Ovary (tissue), 9 donors: ENCODE data around the gene ABCG1. TPM values are rescaled to one million over a fixed set of nuclear protein-coding genes. Genes with fewer than 3 reads are reported as not detected.

Experiments used
- DNase-seq, 5 donors: peaks; one replicate each; pipeline ENCODE4 v3.0.0-alpha.2; 2019 to 2020
- H3K27ac ChIP-seq, 2 donors: fragments of 200-600 bp; one replicate each; pipeline versions ENCODE4 v1.5.1 to v1.8.0; 2019 to 2022
- H3K27me3 ChIP-seq: fragments of 200-600 bp; one replicate; pipeline ENCODE4 v1.8.0; 2022
- H3K36me3 ChIP-seq: fragments of 200-600 bp; sonication (generic); one replicate; pipeline ENCODE4 v1.5.1; 2019
- H3K4me1 ChIP-seq: one replicate; pipeline ENCODE4 v1.8.1; 2013; ENCODE audit warnings: mild to moderate bottlenecking, moderate library complexity; ENCODE audit not compliant: insufficient read depth
- H3K4me3 ChIP-seq: fragments of 200-600 bp; sonication (generic); one replicate; pipeline ENCODE4 v1.5.1; 2017
- H3K9me3 ChIP-seq, 2 donors: fragments of 200-600 bp in 1 of 2; sonication (generic) in 1 of 2; one replicate each; pipeline versions ENCODE4 v1.5.1 to v1.8.1; 2013 to 2019; ENCODE audit warnings: mild to moderate bottlenecking in 1 of 2, moderate library complexity in 1 of 2
- EP300 ChIP-seq: sonication (generic); formaldehyde crosslinking; IDR thresholded peaks from one replicate; pipeline ENCODE4 v1.6.1; 2017; ENCODE audit warnings: antibody characterized with exemption
- POLR2A ChIP-seq: fragments of 450-650 bp; IDR thresholded peaks from one replicate; pipeline ENCODE4 v1.6.1; 2017; ENCODE audit warnings: antibody characterized with exemption, mild to moderate bottlenecking, moderate library complexity
- WGBS, 3 donors: extraction: QIAGEN DNeasy Blood & Tissue Kit in 1 of 3; methylation state at CpG; one replicate each; pipeline versions ENCODE4 v1.1.5 to v1.1.7; 2013 to 2017; 5-methylcytosine and 5-hydroxymethylcytosine counted together
- intact Hi-C, 4 donors: fragments of 100-400 bp; cut with DNase I; formaldehyde crosslinking; loops; one replicate each; pipeline versions ENCODE4 v1.11.0 to v1.15.1; 2022 to 2023
- polyA plus RNA-seq, 2 donors: library from polyadenylated mRNA; stranded (reverse); fragments of 200-250 nt in 1 of 2; fragments of 350-450 nt in 1 of 2; fragmentation: Illumina TruSeq in 1 of 2; extraction: RNeasy Lipid Tissue Mini Kit (QIAGEN cat#74804) in 1 of 2; gene quantifications; one replicate each; pipeline ENCODE4 v1.2.3, GENCODE V29; 2013 to 2014
- total RNA-seq, 7 donors: library from RNA; depleted of rRNA in 2 of 7; stranded (reverse); fragments of >200 nt in 2 of 7; fragmentation: NEBNext Ultra II Directional in 3 of 7; extraction: Animal tissue kit (Norgen Biotek cat#: 25700) in 3 of 7; gene quantifications; one replicate each; pipeline versions ENCODE4 v1.1.0 to v1.2.4, GENCODE V29; 2016 to 2023
- TF ChIP-seq, protein P1 (sequence below), 3 donors: fragments of 450-650 bp in 2 of 3; fragments of 200-600 bp in 1 of 3; IDR thresholded peaks; one replicate each; pipeline versions ENCODE4 v1.5.1 to v1.8.0; 2016 to 2022; ENCODE audit warnings: antibody characterized with exemption in 3 of 3, mild to moderate bottlenecking in 1 of 3
- donor health status: DM: no; HTN: no; CAD: no; lungs with moderate emphysema.
- donor health status: DM: no; HTN: no; CAD: no.
- donor health status: Bipolar disorder and iron deficiency.
- donor health status: DM: yes; HTN: yes; CAD: no.
- donor health status: DM: no; HTN: no; CAD: no.
- donor health status: DM: yes; HTN: yes; CAD: no.

The ABCG1 gene
- total and polyA plus RNA-seq, 9 donors = 4.3 to 14.9 (median 5.8) TPM

GRCh38 chr21:42222821-42223390 lies 4.0 kb downstream of the ABCG1 start:
- no peak for DNase-seq
- WGBS, 3 donors = 90 to 94% (median 93%) methylated on average over 9 of the region's 9 CpGs
- no peaks in the 10 kb centered on the region for H3K9me3 ChIP-seq
- H3K4me1 ChIP-seq = no peaks in the 10 kb centered on the region
- intact Hi-C loops = no loop called here
- H3K27ac ChIP-seq = no peak overlapping the region
- no peak overlapping the region for H3K4me3 ChIP-seq
- TF ChIP-seq POLR2A = no peak
- no peak for TF ChIP-seq EP300
- TF ChIP-seq, protein P1, sequence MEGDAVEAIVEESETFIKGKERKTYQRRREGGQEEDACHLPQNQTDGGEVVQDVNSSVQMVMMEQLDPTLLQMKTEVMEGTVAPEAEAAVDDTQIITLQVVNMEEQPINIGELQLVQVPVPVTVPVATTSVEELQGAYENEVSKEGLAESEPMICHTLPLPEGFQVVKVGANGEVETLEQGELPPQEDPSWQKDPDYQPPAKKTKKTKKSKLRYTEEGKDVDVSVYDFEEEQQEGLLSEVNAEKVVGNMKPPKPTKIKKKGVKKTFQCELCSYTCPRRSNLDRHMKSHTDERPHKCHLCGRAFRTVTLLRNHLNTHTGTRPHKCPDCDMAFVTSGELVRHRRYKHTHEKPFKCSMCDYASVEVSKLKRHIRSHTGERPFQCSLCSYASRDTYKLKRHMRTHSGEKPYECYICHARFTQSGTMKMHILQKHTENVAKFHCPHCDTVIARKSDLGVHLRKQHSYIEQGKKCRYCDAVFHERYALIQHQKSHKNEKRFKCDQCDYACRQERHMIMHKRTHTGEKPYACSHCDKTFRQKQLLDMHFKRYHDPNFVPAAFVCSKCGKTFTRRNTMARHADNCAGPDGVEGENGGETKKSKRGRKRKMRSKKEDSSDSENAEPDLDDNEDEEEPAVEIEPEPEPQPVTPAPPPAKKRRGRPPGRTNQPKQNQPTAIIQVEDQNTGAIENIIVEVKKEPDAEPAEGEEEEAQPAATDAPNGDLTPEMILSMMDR (IDR thresholded peaks at IDR 0.05) = no peak
- no peaks in the 10 kb centered on the region for H3K36me3 ChIP-seq
- H3K27me3 ChIP-seq = no peaks in the 10 kb centered on the region

DNA sequence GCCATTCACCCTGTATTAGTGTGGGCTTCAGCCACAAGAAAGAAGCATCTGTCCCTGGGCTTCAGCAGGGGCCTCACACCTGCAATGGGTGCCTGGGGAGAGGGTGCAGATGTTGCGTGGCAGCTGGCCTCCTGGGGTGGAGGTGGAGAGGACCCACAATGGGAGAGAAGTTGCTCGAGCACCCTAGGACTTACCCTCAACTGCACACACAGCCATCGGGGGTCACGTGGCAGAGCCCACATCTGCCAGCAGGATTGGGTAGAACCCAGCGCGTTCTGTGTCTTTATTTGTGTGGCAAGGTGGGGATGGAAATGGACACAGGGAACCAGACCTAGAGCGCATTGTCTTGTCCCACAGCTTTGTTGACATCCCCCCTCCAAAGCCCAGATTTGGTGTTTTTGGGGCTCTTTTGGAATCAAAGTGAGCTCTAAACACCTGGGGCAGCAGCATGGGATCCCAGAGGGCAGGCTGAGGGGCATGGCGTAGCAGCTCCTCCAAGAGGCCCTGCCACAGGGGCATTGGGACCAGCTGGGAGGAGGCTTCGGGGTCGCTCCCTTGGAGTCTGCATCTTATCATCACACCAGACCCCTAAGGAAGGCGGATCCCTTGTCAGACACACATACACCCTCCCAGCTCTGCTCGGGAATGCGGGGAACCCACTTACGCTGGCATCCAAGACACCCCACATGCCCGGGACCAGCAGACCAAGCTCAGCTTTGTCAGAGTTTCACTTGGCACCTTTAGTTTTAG lies 5.1 kb downstream of the ABCG1 start:
- intact Hi-C loops = no loop called here
- Histone ChIP-seq H3K27ac (no peak overlapping the region), H3K36me3 (no peaks in the 10 kb centered on the region), H3K9me3 (no peaks in the 10 kb centered on the region), H3K4me3 (no peak overlapping the region), H3K27me3 (no peaks in the 10 kb centered on the region), H3K4me1 (no peaks in the 10 kb centered on the region)
- 92 to 95% (median 92%) methylated on average over 15 of the region's 15 CpGs for WGBS, 3 donors
- TF ChIP-seq POLR2A (no peak), EP300 (no peak)
- TF ChIP-seq, protein P1 (IDR thresholded peaks at IDR 0.05) = no peak
- DNase-seq = no peak

DNA sequence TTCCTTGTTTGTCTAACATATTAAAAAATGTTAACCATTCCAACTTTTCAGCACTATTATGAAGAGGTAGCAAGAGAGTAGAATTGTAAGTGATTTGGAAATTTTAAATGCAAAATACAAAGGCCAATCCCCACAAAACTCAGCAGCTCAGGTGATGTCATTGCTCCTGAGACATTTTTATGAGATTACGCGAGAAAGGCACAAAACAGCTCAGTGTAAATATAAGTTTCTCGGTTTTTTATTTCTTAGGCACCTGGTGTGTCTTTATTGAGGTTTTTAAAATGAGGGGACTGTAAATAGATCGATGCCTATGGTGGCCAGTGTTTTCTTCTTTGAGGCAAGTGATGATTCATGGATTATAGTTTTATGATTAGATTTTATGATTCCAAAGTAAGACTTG lies 6.1 kb downstream of the ABCG1 start:
- intact Hi-C loops = no loop called here
- 92 to 93% (median 93%) methylated on average over 4 of the region's 4 CpGs for WGBS, 3 donors
- H3K4me1 ChIP-seq = no peaks in the 10 kb centered on the region

DNA sequence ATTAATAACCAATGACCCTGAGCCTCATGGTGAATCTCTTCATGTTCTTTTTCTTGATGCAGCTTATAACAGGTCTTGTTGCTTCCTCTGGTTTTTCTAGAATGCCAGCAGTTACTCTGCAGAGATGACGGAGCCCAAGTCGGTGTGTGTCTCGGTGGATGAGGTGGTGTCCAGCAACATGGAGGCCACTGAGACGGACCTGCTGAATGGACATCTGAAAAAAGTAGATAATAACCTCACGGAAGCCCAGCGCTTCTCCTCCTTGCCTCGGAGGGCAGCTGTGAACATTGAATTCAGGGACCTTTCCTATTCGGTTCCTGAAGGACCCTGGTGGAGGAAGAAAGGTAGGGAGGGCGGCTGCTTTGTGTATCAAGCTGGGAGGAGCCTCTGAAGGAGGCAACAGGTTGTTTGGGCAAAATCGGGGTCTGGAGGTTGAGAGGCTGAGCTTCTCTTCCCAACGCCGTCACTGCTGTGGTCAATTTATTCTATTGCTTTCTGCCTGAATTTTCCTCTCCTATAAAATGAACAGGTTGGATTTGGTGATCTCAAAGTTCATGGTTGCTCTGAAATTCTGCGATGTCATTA lies 6.7 kb downstream of the ABCG1 start:
- intact Hi-C loops = no loop called here
- Histone ChIP-seq H3K27ac (no peak overlapping the region), H3K4me1 (no peaks in the 10 kb centered on the region), H3K9me3 (no peaks in the 10 kb centered on the region), H3K27me3 (no peaks in the 10 kb centered on the region), H3K36me3 (no peaks in the 10 kb centered on the region), H3K4me3 (no peak overlapping the region)
- no peak for DNase-seq
- 92 to 93% (median 93%) methylated on average over 13 of the region's 13 CpGs for WGBS, 3 donors
- TF ChIP-seq POLR2A = no peak
- TF ChIP-seq EP300 = no peak
- TF ChIP-seq, protein P1 (IDR thresholded peaks at IDR 0.05) = no peak

More for the DNA sequence above, 6.1 kb downstream of the ABCG1 start:
- H3K36me3 ChIP-seq = no peaks in the 10 kb centered on the region
- H3K9me3 ChIP-seq = no peaks in the 10 kb centered on the region
- no peak for DNase-seq
- no peaks in the 10 kb centered on the region for H3K27me3 ChIP-seq
- no peak for TF ChIP-seq EP300
- TF ChIP-seq POLR2A = no peak
- H3K4me3 ChIP-seq = no peak overlapping the region
- H3K27ac ChIP-seq = no peak overlapping the region

DNA sequence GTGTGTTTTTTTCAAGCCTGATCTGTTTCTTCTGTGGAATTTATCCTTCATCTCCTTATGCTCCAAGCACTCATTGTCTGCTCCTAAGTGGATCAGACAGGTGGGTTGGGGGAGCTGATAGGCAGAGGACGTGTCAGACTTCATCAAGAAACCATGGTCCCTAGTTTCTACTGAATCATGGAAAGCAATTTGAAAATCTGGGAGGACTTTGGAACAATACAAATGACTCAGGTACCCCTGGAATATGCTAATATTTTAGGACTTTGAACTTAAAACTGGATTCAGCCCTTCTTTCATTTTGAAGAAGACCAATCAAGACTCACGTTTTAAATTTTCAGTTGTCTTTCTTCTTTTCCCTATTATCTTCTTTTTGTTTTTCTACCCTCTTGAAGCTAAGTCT lies 7.7 kb downstream of the ABCG1 start:
- WGBS, 3 donors = 79 to 91% (median 83%) methylated on average over 2 of the region's 2 CpGs
- DNase-seq = no peak
- intact Hi-C loops = no loop called here
- TF ChIP-seq POLR2A = no peak
- no peak for TF ChIP-seq EP300
- TF ChIP-seq, protein P1 (IDR thresholded peaks at IDR 0.05) = no peak
- no peaks in the 10 kb centered on the region for H3K36me3 ChIP-seq
- no peaks in the 10 kb centered on the region for H3K9me3 ChIP-seq
- no peaks in the 10 kb centered on the region for H3K27me3 ChIP-seq
- no peaks in the 10 kb centered on the region for H3K4me1 ChIP-seq
- no peak overlapping the region for H3K4me3 ChIP-seq
- H3K27ac ChIP-seq = no peak overlapping the region
